Breast epithelium (tissue), 3 donors: ENCODE results near the gene SEZ6L.

Source experiments
- CTCF ChIP-seq, 3 donors: fragments of 450-650 bp; IDR thresholded peaks; one replicate each; pipeline ENCODE4 v1.5.1; 2016 to 2017; ENCODE audit warnings: antibody characterized with exemption in 3 of 3, mild to moderate bottlenecking in 3 of 3, moderate library complexity in 3 of 3
- POLR2AphosphoS5 ChIP-seq, 3 donors: sonication (generic); formaldehyde crosslinking; IDR thresholded peaks; one replicate each; pipeline ENCODE4 v1.6.1; 2017; ENCODE audit warnings: antibody characterized with exemption in 3 of 3

DNA sequence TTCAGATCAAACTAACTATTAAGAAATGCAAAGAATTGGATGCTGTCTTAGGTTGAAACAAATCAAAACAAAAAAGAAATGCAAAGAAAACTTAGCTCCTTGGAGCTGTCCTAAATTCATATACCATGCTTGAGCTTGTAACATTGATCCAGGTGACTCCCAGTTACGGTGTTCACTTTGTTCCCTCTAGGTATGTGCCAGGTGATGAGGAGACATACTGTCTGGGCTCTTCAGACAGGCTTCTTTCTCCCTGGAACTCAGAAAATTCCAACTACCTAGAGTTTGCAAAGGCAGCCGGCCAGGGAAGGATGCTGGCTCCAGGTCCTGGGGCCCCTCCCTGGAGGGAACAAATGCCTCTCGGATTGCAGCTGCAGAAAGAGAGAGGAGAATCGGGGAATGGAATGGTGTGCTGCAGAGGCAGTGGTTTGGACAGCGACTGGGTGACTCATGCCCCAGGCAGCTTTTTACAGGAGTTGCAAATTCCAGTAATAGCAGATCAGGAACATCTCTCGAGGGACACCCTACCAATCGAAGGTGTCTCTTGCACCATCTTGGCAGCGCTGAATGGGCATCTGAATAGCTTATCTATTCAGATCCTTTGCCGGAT is 247.5 kb downstream of the SEZ6L start:
- TF ChIP-seq CTCF (IDR thresholded peaks at IDR 0.05) (no peak), POLR2AphosphoS5 (IDR thresholded peaks at IDR 0.05) (peak in 1 of 3 donors; percentile 20)
